H1 (cell line): ENCODE data around the gene CACNB2. TPM values are rescaled to one million over a fixed set of nuclear protein-coding genes. Genes with fewer than 3 reads are reported as not detected.

Experiments
- EGR1 ChIP-seq: IDR thresholded peaks from 2 replicates; pipeline ENCODE4 v1.6.1; 2011; ENCODE audit warnings: low read depth, low read length, borderline replicate concordance
- EP300 ChIP-seq, 2 experiments: IDR thresholded peaks; 1 replicate in 1 of 2; 2 replicates in 1 of 2; pipeline ENCODE4 v1.6.1; 2011 to 2012; ENCODE audit warnings: low read depth in 2 of 2, low read length in 2 of 2, mild to moderate bottlenecking in 2 of 2, borderline replicate concordance in 1 of 2, inconsistent platforms in 1 of 2, moderate library complexity in 1 of 2
- RXRA ChIP-seq: IDR thresholded peaks from 2 replicates; pipeline ENCODE4 v1.6.1; 2011; ENCODE audit warnings: low read depth, mild to moderate bottlenecking, low read length, moderate library complexity; ENCODE audit not compliant: insufficient read depth
- SP4 ChIP-seq: IDR thresholded peaks from 2 replicates; pipeline ENCODE4 v1.6.1; 2012; ENCODE audit warnings: low read length, inconsistent platforms
- TAF1 ChIP-seq: IDR thresholded peaks from 2 replicates; pipeline ENCODE4 v1.6.1; 2011; ENCODE audit warnings: mild to moderate bottlenecking, low read depth, low read length
- TAF7 ChIP-seq: optimal IDR thresholded peaks from 2 replicates; pipeline ENCODE3; 2011; ENCODE audit warnings: low read depth, mild to moderate bottlenecking, inconsistent platforms, low read length, moderate library complexity, borderline replicate concordance
- polyA plus RNA-seq, 7 experiments: library from polyadenylated mRNA; depleted of rRNA in 3 of 7; stranded (reverse) in 5 of 7; unstranded in 2 of 7; fragments of >200 nt in 5 of 7; fragments of 200-250 nt in 2 of 7; gene quantifications; 1 replicate in 5 of 7; 2 replicates in 1 of 7; 4 replicates in 1 of 7; pipeline versions ENCODE4 v1.2.1 to v1.2.3, GENCODE V29; 2011 to 2013; ENCODE audit warnings: missing spikeins in 2 of 7, mixed read lengths in 2 of 7
- total RNA-seq: library from RNA; stranded (reverse); fragmentation: NEBNext Ultra II Directional; extraction: Animal tissue kit (Norgen Biotek cat#: 25700); gene quantifications from 2 replicates; pipeline ENCODE4 v1.2.1, GENCODE V29; 2021

CACNB2 gene
- total and polyA plus RNA-seq, 2 of the 8 experiments (the other 6 are each of a cell fraction or from before 2014, with no cell fraction given) = 2.4 to 3.2 TPM

DNA sequence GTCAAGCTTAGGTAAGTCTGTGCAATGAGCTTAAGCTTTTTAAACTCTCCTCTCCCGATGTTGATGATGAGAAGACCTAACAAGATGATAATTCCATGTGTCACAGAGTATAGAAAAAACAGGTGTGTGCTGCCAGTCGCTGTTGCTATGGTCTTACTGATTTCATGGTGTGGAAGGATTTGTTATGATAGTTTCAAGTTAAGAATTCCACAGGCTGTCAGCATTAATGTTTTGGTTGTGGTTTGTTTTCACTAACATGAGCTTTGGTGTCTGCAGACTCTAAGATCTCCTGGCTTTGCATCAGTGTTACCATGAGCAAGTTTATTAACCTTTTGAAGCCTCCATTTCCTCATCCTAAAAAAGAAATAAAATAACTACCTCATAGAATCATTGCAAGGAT, 387.5 kb downstream of the CACNB2 start (continued):
- TF ChIP-seq EGR1 (no peak), EP300 (IDR thresholded peaks at IDR 0.05; ENCODE audit: borderline replicate concordance in 1 of 2, low read depth in 2 of 2, low read length in 2 of 2) (no peak), TAF7 (no peak), TAF1 (no peak), SP4 (no peak), RXRA (no peak)
- TF ChIP-seq, all 59 proteins: peak for 0
